HEK293 (cell line): ENCODE results near the gene PARD3B.

Experiments used
- CTCF ChIA-PET: fragments of 350-600 bp; formaldehyde crosslinking; extraction: SDS; loops from one replicate; lab custom pipeline; 2021; ENCODE audit warnings: antibody characterized with exemption; lab: Yijun Ruan, JAX
- POLR2A ChIA-PET: fragments of 300-600 bp; formaldehyde crosslinking; extraction: SDS; loops from one replicate; lab custom pipeline; 2020; ENCODE audit warnings: antibody characterized with exemption, inconsistent platforms; lab: Yijun Ruan, JAX
- H3K27ac ChIP-seq: fragments of 200-500 bp; sonication (Bioruptor generic); 2 replicates; pipeline ENCODE4 v1.5.1; 2014; ENCODE audit warnings: low read depth, low read length, control low read depth, inconsistent platforms; ENCODE audit errors: extremely low read depth
- H3K36me3 ChIP-seq, 2 experiments: fragments of 200-500 bp in 1 of 2; sonication (Bioruptor generic) in 1 of 2; 1 replicate in 1 of 2; 2 replicates in 1 of 2; pipeline ENCODE4 v1.5.1; 2014 to 2017; ENCODE audit warnings: inconsistent platforms in 2 of 2, low read length in 2 of 2; ENCODE audit not compliant: control insufficient read depth in 2 of 2, insufficient read depth in 1 of 2
- H3K4me1 ChIP-seq: fragments of 200-500 bp; sonication (Bioruptor generic); 2 replicates; pipeline ENCODE4 v1.5.1; 2014; ENCODE audit warnings: mild to moderate bottlenecking, low read length, inconsistent platforms; ENCODE audit not compliant: control insufficient read depth, insufficient read depth
- H3K4me3 ChIP-seq: 2 replicates; pipeline ENCODE4 v1.5.1; 2011; ENCODE audit warnings: low read depth, mild to moderate bottlenecking, control low read depth, low read length, moderate library complexity
- H3K9me3 ChIP-seq: fragments of 200-500 bp; sonication (Bioruptor generic); 2 replicates; pipeline ENCODE4 v1.5.1; 2014; ENCODE audit warnings: low read depth, low read length, inconsistent platforms; ENCODE audit not compliant: control insufficient read depth, insufficient read depth
- IKZF3 ChIP-seq: fragments of 450-650 bp; IDR thresholded peaks from 2 replicates; pipeline ENCODE4 v1.5.0; 2018; ENCODE audit warnings: missing biosample characterization, mild to moderate bottlenecking, missing genetic modification characterization, moderate library complexity
- PBX3 ChIP-seq: sonication (generic); formaldehyde crosslinking; IDR thresholded peaks from 2 replicates; pipeline ENCODE4 v1.8.1; 2022; ENCODE audit warnings: mild to moderate bottlenecking, moderate library complexity, missing genetic modification reagents
- PRDM10 ChIP-seq: fragments of 450-650 bp; formaldehyde crosslinking; IDR thresholded peaks from 2 replicates; pipeline ENCODE4 v1.5.1; 2016; ENCODE audit warnings: missing biosample characterization, missing genetic modification characterization
- RBAK ChIP-seq: fragments of 450-650 bp; formaldehyde crosslinking; IDR thresholded peaks from 2 replicates; pipeline ENCODE4 v1.5.1; 2016; ENCODE audit warnings: missing biosample characterization, missing genetic modification characterization
- SCRT1 ChIP-seq: fragments of 450-650 bp; formaldehyde crosslinking; IDR thresholded peaks from 2 replicates; pipeline ENCODE4 v1.5.1; 2016; ENCODE audit warnings: missing biosample characterization, missing genetic modification characterization, borderline replicate concordance
- SETDB1 ChIP-seq: IDR thresholded peaks from one replicate; pipeline ENCODE4 v1.6.1; 2017; ENCODE audit warnings: mild to moderate bottlenecking, low read length, moderate library complexity, mixed read lengths; ENCODE audit not compliant: insufficient read length
- ZFP69B ChIP-seq: fragments of 450-650 bp; formaldehyde crosslinking; IDR thresholded peaks from 2 replicates; pipeline ENCODE4 v1.5.1; 2016; ENCODE audit warnings: missing biosample characterization, missing genetic modification characterization
- ZNF184 ChIP-seq: fragments of 450-650 bp; IDR thresholded peaks from 2 replicates; pipeline ENCODE4 v1.5.1; 2018; ENCODE audit warnings: missing biosample characterization, mild to moderate bottlenecking, missing genetic modification characterization
- ZNF211 ChIP-seq: fragments of 450-650 bp; formaldehyde crosslinking; IDR thresholded peaks from 2 replicates; pipeline ENCODE4 v1.5.1; 2016; ENCODE audit warnings: low read depth, missing biosample characterization, missing genetic modification characterization
- ZNF23 ChIP-seq: fragments of 450-650 bp; formaldehyde crosslinking; IDR thresholded peaks from 2 replicates; pipeline ENCODE4 v1.5.1; 2016; ENCODE audit warnings: missing biosample characterization, missing genetic modification characterization, borderline replicate concordance
- ZNF239 ChIP-seq: fragments of 450-650 bp; formaldehyde crosslinking; IDR thresholded peaks from 2 replicates; pipeline ENCODE4 v1.5.1; 2016; ENCODE audit warnings: missing biosample characterization, missing genetic modification characterization
- ZNF24 ChIP-seq: fragments of 450-650 bp; formaldehyde crosslinking; IDR thresholded peaks from 2 replicates; pipeline ENCODE4 v1.5.1; 2016; ENCODE audit warnings: missing biosample characterization, missing genetic modification characterization
- ZNF354C ChIP-seq: fragments of 450-650 bp; formaldehyde crosslinking; IDR thresholded peaks from 2 replicates; pipeline ENCODE4 v1.5.1; 2016; ENCODE audit warnings: missing biosample characterization, missing genetic modification characterization, low read depth, borderline replicate concordance
- ZNF561 ChIP-seq: fragments of 450-650 bp; IDR thresholded peaks from 2 replicates; pipeline ENCODE4 v1.5.1; 2018; ENCODE audit warnings: missing biosample characterization, missing genetic modification characterization, borderline replicate concordance
- ZNF585B ChIP-seq: fragments of 450-650 bp; formaldehyde crosslinking; IDR thresholded peaks from 2 replicates; pipeline ENCODE4 v1.5.1; 2016; ENCODE audit warnings: missing biosample characterization, missing genetic modification characterization
- ZNF621 ChIP-seq: fragments of 450-650 bp; formaldehyde crosslinking; IDR thresholded peaks from 2 replicates; pipeline ENCODE4 v1.5.1; 2017; ENCODE audit warnings: missing biosample characterization, missing genetic modification characterization
- ZNF624 ChIP-seq: fragments of 450-650 bp; formaldehyde crosslinking; IDR thresholded peaks from 2 replicates; pipeline ENCODE4 v1.5.1; 2017; ENCODE audit warnings: missing biosample characterization, missing genetic modification characterization
- ZNF626 ChIP-seq: fragments of 450-650 bp; sonication (Bioruptor Pico); formaldehyde crosslinking; IDR thresholded peaks from 2 replicates; pipeline ENCODE4 v1.5.1; 2018; ENCODE audit warnings: missing biosample characterization, missing genetic modification characterization, inconsistent platforms
- ZNF664 ChIP-seq: fragments of 450-650 bp; formaldehyde crosslinking; IDR thresholded peaks from 2 replicates; pipeline ENCODE4 v1.5.1; 2016; ENCODE audit warnings: missing biosample characterization, missing genetic modification characterization

The PARD3B gene

GRCh38 chr2:205585449-205586383 is 1040.4 kb downstream of the PARD3B start (continued):
- no peak for TF ChIP-seq ZNF621
- no peak for TF ChIP-seq PRDM10 (tag by site-specific recombination)
- no peak for TF ChIP-seq PBX3
- no peak for TF ChIP-seq ZNF184 (tag by site-specific recombination)
- TF ChIP-seq IKZF3 (tag by site-specific recombination), result no peak
- no peak for TF ChIP-seq ZNF211 (tag by site-specific recombination)
- TF ChIP-seq ZNF624 (tag by site-specific recombination), result no peak
- no peak for TF ChIP-seq SCRT1 (tag by site-specific recombination)
- TF ChIP-seq, all 188 proteins: peak for 0

- Histone ChIP-seq H3K27ac (no peak overlapping the region), H3K4me3 (no peak overlapping the region), H3K4me1 (no peaks in the 10 kb centered on the region), H3K36me3 (no peaks in the 10 kb centered on the region), H3K9me3 (no peaks in the 10 kb centered on the region)
- ChIA-PET POLR2A (no interaction called here), CTCF (interaction anchor here (0.7 kb wide), 1 partner anchor 13 kb away, joined by 3 read pairs; no protein-coding TSS in a partner anchor)
- no peak for TF ChIP-seq ZNF24 (tag by site-specific recombination)
- TF ChIP-seq ZNF664, result no peak
- TF ChIP-seq SETDB1, result no peak
- no peak for TF ChIP-seq ZNF561 (tag by site-specific recombination)
- TF ChIP-seq ZFP69B (tag by site-specific recombination), result no peak
- TF ChIP-seq ZNF23, result no peak
- TF ChIP-seq ZNF239, result no peak
- no peak for TF ChIP-seq ZNF585B (tag by site-specific recombination)
- no peak for TF ChIP-seq ZNF354C
- TF ChIP-seq RBAK (tag by site-specific recombination), result no peak
These were observed 1041.4 kb downstream of the PARD3B start for GRCh38 chr2:205586626-205587025.

- CTCF ChIA-PET, result interaction anchor here (0.6 kb wide), 1 partner anchor 1320 kb away, joined by 3 read pairs; no protein-coding TSS in a partner anchor
- Histone ChIP-seq H3K4me1 (no peaks in the 10 kb centered on the region), H3K4me3 (no peak overlapping the region), H3K9me3 (no peaks in the 10 kb centered on the region), H3K27ac (no peak overlapping the region)
- TF ChIP-seq ZNF626 (tag by site-specific recombination), result no peak
- TF ChIP-seq, all 188 proteins: peak for 0
- POLR2A ChIA-PET, result no interaction called here
- H3K36me3 ChIP-seq, result no peaks in the 10 kb centered on the region
These were observed 1044.2 kb downstream of the PARD3B start for GRCh38 chr2:205589479-205589878.
